ENCODE results near the gene GNG8.

GRCh38 chr19:46599716-46600373 lies 36.2 kb downstream of the GNG8 start:
- TF ChIP-seq CTCF (IDR thresholded peaks at IDR 0.05; ENCODE audit: insufficient read depth, low read depth, low read length) (no peak), EZH2 (IDR thresholded peaks at IDR 0.05; ENCODE audit: insufficient read depth, low read length) (no peak)
